ENCODE measurements around the gene NES.

The NES gene

GRCh38 chr1:156704166-156704711 lies 27.0 kb upstream of the NES start:
- DNase-seq (ENCODE audit: low read depth in 2 of 3, low spot score in 1 of 3) = no peak

- no peak for DNase-seq (ENCODE audit: low read depth in 2 of 3, low spot score in 1 of 3)
Observed at GRCh38 chr1:156703741-156704140, 26.5 kb upstream of the NES start.

- no peak for DNase-seq (ENCODE audit: low read depth in 2 of 3, low spot score in 1 of 3)
Observed at GRCh38 chr1:156703336-156703735, 26.1 kb upstream of the NES start.

GRCh38 chr1:156700736-156701531 lies 23.7 kb upstream of the NES start:
- DNase-seq (ENCODE audit: low read depth in 2 of 3, low spot score in 1 of 3) = no peak

DNA sequence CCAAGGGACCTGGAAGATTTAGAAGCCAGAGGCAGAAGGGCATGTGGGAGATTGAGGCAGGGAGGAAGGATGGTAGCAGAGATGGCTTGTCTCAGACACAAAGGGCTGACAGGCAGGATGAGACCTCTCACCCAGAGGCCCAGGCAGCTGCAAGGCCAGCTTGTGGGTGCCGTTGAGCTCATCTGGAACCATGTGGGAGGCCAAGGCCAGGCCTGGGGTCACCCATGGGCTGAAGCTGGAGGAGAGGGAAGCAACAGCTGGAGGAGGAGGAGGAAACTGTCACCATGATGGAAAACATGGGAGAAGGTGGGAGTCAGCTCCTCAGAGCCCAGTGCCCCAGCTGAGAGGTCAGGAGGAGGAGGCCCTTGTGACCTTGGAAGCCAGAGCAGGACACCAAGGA lies 21.8 kb upstream of the NES start:
- DNase-seq (ENCODE audit: low read depth in 2 of 3, low spot score in 1 of 3) = no peak

GRCh38 chr1:156697481-156697880 lies 20.3 kb upstream of the NES start:
- DNase-seq (ENCODE audit: low read depth in 2 of 3, low spot score in 1 of 3) = no peak

- no peak for DNase-seq (ENCODE audit: low read depth in 2 of 3, low spot score in 1 of 3)
Observed at GRCh38 chr1:156696755-156697154, 19.5 kb upstream of the NES start.

DNA sequence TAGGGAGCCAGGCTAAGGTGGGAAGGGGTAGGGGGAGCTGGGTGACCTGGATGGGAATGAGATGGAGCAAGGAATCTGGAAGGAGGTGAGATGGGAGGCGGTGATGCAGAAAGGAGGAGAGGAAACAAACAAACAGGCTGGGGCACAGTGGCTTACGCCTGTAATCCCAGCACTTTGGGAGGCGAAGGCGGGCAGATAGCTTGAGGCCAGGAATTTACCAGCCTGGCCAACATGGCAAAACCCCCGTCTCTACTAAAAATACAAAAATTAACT lies 17.4 kb upstream of the NES start:
- no peak for DNase-seq (ENCODE audit: low read depth in 2 of 3, low spot score in 1 of 3)

- DNase-seq (ENCODE audit: low read depth in 2 of 3, low spot score in 1 of 3) = no peak
Observed at GRCh38 chr1:156693848-156694689, 16.9 kb upstream of the NES start.

- DNase-seq (ENCODE audit: low read depth in 2 of 3, low spot score in 1 of 3) = no peak
Observed at GRCh38 chr1:156692925-156693847, 16.0 kb upstream of the NES start.

DNA sequence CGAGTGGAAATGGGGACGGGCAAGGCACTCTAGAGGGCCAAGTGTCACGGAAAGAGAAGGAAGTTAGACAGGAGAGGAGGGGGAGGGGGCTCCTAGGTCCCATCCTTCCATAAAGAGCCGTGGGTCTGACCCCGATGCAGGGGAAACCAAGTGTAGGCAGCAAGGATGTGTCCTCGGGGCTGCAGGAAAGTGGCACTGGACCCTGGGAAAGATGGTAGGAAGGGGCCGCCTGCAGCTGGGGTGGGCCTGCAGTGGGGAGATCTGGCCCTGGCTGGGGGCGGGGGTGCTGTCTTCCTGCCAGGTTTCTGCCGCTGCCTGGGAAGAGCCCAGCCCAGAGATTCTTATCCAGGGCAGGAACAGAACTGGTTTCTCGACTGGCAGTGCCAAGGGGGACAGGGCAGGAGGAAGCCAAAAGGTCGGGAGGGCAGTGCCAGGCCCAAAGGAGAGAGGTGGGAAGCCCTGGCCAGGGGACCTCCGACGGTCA lies 15.3 kb upstream of the NES start:
- DNase-seq (ENCODE audit: low read depth in 2 of 3, low spot score in 1 of 3) = no peak

DNA sequence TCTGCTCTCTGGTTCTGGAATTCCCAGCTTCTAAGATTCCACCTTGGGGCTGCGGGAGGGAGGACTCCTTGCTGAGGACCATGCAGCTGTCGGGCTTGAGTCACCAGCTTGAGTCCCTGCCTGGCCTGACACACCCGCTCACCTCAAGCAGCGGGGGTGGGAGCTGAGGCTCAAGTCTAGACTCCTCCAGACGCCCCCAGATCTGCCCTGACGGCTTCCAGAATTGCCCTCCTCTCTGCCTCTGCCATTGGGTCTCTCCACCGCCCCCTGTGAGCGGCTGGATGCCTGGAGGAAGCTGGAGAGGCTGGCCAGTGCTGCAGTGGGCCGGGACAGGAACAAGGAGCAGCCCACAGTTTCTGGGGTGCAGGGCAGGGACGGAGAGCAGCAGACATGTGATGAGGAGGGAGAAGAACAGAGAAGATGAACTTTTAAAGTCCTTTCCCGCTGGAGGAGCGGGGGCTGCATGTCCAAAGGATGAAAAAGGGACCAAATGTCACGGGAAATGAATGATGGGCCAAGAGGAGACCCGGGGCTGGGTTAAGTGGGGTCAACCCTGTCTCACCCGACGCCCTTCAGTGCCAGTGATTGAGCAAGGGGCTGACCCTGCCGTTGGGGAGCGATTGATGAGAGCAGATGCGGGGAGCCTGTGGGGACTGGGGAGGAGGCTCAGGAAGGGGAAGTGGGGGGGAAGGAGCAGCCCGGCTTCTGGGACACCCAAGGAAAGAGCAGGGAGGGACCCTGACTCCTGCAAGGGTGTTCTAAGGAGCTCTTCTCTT lies 14.6 kb upstream of the NES start:
- no peak for DNase-seq (ENCODE audit: low read depth in 2 of 3, low spot score in 1 of 3)

DNA sequence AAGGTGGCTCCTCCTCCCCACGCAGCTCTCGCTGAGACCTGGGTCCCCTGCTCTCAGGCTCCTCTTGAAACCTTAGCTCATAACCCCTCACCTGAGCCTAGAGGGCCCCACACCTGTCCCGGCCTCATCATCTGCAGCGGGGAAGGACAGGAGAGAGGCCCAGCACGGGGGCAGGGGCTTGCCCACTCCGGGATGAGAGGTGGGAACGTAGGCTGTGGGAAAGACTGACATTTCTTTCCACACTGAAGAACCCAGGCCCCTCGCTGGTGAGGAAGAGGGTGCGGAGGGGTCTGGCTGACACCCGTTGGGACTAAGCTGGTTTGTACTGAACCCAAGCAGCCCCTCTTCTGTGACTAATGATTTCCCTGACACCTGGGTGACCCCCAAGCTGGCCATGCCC lies 14.0 kb upstream of the NES start:
- DNase-seq (ENCODE audit: low read depth in 2 of 3, low spot score in 1 of 3) = no peak

DNA sequence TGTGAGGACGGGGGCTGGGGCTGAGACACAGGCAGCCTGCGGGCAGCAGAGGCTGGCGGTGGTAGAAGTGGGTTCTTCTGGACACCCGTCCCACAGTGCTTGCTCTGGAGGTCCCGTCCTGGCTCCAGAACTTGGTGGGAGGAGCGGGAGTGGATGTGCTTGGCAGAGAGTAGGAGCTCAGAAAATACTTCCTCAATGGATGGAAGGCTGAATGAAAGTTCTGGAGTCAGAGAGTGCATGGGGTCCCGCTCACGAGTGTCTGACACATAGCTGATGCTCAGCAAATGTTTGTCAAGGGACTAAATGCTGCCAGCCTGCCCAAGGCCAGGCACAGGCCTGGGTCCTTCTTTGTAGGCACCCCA lies 13.4 kb upstream of the NES start:
- no peak for DNase-seq (ENCODE audit: low read depth in 2 of 3, low spot score in 1 of 3)

DNA sequence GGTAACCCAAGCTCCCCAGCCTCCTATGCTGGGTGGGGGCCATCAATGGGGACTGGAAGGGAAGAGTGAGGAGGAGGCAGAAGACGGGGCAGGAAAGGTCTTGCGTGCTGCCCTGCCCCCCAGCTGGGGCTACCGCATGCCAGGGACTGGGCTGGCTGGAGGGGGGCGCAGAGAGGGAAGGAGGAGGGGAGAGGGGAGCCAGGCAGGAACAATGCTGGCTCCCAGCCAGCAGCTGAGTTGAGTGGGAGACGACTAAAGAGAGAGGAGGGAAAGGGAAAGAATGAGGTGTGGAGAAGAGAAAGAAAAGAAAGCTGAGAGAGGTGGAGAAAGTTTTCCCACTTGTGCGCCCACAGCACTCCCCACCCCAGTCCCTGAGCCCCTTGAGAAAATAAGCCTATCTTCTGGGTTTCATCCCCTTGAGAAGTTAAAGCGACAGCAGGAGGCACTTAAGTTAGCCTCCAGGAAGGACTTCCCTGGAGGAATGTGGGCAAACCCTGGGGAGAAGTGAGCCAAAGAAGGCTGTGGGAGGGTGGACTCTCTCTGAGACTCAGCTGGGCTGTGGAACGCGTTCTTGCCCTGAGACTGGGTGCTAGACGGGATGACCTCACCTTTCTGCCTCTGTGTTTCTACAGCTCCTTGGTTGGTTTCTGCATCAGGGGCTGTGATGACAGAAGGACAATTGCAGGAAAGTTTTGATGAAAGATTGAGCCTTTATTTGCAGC lies 12.9 kb upstream of the NES start:
- DNase-seq (ENCODE audit: low read depth in 2 of 3, low spot score in 1 of 3) = no peak

- peak; percentile 62 to 72 (median 65) for DNase-seq (ENCODE audit: low read depth in 2 of 3, low spot score in 1 of 3)
Observed at GRCh38 chr1:156689035-156689952, 12.1 kb upstream of the NES start.

DNA sequence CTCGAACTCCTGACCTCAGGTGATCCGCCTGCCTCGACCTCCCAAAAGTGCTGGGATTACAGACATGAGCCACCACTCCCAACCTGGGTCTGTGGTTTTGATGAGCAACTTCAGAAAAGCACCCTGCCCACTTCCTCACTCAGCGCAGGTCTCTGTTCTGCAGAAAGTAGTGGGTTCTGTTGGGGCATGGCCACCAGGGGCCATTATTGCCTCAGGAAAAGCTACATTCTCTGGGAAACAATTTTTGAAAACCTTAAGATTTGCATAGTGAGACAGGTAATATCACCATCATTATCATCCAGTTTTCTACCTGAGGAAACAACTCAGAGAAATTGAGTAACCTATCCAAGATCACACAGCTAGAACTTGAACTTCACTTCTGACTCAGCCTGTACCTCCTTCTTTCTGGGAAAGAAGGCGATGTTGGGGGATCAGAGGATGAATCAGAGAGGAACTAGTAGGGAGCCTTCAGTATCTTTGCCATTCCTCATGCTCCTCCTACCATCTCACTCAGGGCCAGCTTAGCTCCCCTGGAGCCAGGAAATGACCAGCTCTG lies 7.1 kb upstream of the NES start:
- peak in 1 of 3 donors; percentile 39 for DNase-seq (ENCODE audit: low read depth in 2 of 3, low spot score in 1 of 3)

DNA sequence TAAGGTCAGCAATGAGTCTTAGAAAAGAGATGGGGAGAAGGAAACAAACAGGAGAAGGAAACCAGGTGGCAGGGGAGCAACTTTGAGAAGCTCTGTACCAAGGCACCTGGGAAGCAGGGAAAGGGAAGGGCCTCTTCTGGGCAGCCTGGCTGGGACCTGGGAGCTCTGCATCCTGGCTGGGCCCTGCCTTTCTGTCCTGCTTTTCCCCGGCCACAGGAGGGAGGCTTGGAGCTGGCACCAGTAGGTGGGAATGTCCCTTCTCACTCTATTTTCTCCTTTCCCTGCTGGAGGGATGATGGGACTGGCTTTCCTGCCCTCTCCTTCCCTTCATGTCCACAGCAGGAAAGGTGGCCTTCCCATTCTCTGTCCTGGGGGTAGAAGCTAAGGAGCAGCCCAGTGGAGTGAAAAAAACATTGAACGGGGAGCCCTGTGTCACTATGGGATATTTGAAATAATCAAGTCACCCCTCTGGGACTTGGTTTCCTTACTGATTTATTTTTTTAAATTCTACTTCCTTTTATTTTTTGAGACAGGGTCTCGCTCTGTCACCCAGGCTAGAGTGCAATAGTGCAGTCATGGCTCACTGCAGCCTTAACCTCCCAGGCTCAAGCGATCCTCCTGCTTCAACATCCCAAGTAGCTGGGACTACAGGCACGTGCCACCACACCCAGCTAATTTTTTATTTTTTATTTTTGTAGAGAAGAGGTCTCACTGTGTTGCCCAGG lies 5.1 kb upstream of the NES start:
- no peak for DNase-seq (ENCODE audit: low read depth in 2 of 3, low spot score in 1 of 3)
